OCI-LY7 (cell line): ENCODE measurements around the gene GLIS1.

Experiments
- EZH2phosphoT487 ChIP-seq: fragments of 200-600 bp; sonication (generic); IDR thresholded peaks from 2 replicates; pipeline ENCODE4 v1.6.1; 2018; ENCODE audit warnings: low read depth, borderline replicate concordance, mild to moderate bottlenecking, mixed run types, antibody characterized with exemption, low read length, moderate library complexity, mixed read lengths
- TF ChIP-seq, protein P1 (sequence below): fragments of 200-600 bp; sonication (generic); conservative IDR thresholded peaks from 2 replicates; pipeline ENCODE4 v1.5.1; 2014; ENCODE audit warnings: mild to moderate bottlenecking, antibody characterized with exemption, low read length, moderate library complexity, mixed read lengths

- TF ChIP-seq, protein P1, sequence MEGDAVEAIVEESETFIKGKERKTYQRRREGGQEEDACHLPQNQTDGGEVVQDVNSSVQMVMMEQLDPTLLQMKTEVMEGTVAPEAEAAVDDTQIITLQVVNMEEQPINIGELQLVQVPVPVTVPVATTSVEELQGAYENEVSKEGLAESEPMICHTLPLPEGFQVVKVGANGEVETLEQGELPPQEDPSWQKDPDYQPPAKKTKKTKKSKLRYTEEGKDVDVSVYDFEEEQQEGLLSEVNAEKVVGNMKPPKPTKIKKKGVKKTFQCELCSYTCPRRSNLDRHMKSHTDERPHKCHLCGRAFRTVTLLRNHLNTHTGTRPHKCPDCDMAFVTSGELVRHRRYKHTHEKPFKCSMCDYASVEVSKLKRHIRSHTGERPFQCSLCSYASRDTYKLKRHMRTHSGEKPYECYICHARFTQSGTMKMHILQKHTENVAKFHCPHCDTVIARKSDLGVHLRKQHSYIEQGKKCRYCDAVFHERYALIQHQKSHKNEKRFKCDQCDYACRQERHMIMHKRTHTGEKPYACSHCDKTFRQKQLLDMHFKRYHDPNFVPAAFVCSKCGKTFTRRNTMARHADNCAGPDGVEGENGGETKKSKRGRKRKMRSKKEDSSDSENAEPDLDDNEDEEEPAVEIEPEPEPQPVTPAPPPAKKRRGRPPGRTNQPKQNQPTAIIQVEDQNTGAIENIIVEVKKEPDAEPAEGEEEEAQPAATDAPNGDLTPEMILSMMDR = no peak
- TF ChIP-seq EZH2phosphoT487 = no peak
These were observed 92.2 kb downstream of the GLIS1 start for GRCh38 chr1:53646732-53647131.
